HepG2 (cell line): ENCODE data around the gene HBM. TPM values are rescaled to one million over a fixed set of nuclear protein-coding genes. Genes with fewer than 3 reads are reported as not detected.

Experiments used
- AGO1 ChIP-seq: fragments of 200-400 bp; formaldehyde crosslinking; IDR thresholded peaks from 2 replicates; pipeline ENCODE4 v1.6.1; 2017; ENCODE audit warnings: mild to moderate bottlenecking, low read depth, low read length, moderate library complexity; ENCODE audit not compliant: poor library complexity, severe bottlenecking
- ATF5 ChIP-seq: sonication (generic); formaldehyde crosslinking; IDR thresholded peaks from 2 replicates; pipeline ENCODE4 v1.4.0; 2020; ENCODE audit warnings: mild to moderate bottlenecking, low read depth, missing genetic modification reagents
- HNRNPL ChIP-seq: fragments of 200-400 bp; formaldehyde crosslinking; IDR thresholded peaks from 2 replicates; pipeline ENCODE4 v1.6.1; 2017; ENCODE audit warnings: mild to moderate bottlenecking, low read depth, low read length
- HOXA7 ChIP-seq: sonication (generic); formaldehyde crosslinking; IDR thresholded peaks from 2 replicates; pipeline ENCODE4 v1.8.1; 2022; ENCODE audit warnings: mild to moderate bottlenecking, missing genetic modification reagents, moderate library complexity
- KMT2A ChIP-seq: sonication (generic); formaldehyde crosslinking; IDR thresholded peaks from 2 replicates; pipeline ENCODE4 v1.4.0; 2020; ENCODE audit warnings: missing genetic modification reagents
- PAXIP1 ChIP-seq: sonication (generic); formaldehyde crosslinking; conservative IDR thresholded peaks from 2 replicates; pipeline ENCODE4 v1.4.0; 2020; ENCODE audit warnings: mild to moderate bottlenecking, missing genetic modification reagents, moderate library complexity
- RBM22 ChIP-seq: fragments of 200-400 bp; formaldehyde crosslinking; optimal IDR thresholded peaks from 2 replicates; pipeline ENCODE3; 2017; ENCODE audit warnings: mild to moderate bottlenecking, low read length, moderate library complexity
- RFX3 ChIP-seq: IDR thresholded peaks from 2 replicates; pipeline ENCODE4 v1.6.1; 2016; ENCODE audit warnings: missing biosample characterization, missing genetic modification reagents
- RNF219 ChIP-seq: sonication (generic); formaldehyde crosslinking; IDR thresholded peaks from 2 replicates; pipeline ENCODE4 v1.5.0; 2020; ENCODE audit warnings: mild to moderate bottlenecking, missing genetic modification reagents
- SNRNP70 ChIP-seq: fragments of 200-400 bp; formaldehyde crosslinking; IDR thresholded peaks from 2 replicates; pipeline ENCODE4 v1.6.1; 2017; ENCODE audit warnings: mild to moderate bottlenecking, low read depth, low read length, moderate library complexity
- TBX3 ChIP-seq: fragments of 450-650 bp; IDR thresholded peaks from 2 replicates; pipeline ENCODE4 v1.6.1; 2017; ENCODE audit warnings: antibody characterized with exemption, mild to moderate bottlenecking, inconsistent platforms, borderline replicate concordance
- TERF1 ChIP-seq: sonication (generic); formaldehyde crosslinking; IDR thresholded peaks from 2 replicates; pipeline ENCODE4 v1.8.0; 2022; ENCODE audit warnings: mild to moderate bottlenecking, missing genetic modification reagents, moderate library complexity
- ZBTB38 ChIP-seq: sonication (generic); formaldehyde crosslinking; IDR thresholded peaks from 2 replicates; pipeline ENCODE4 v1.5.1; 2020; ENCODE audit warnings: mild to moderate bottlenecking, missing genetic modification reagents
- ZFAT ChIP-seq: sonication (generic); formaldehyde crosslinking; conservative IDR thresholded peaks from 2 replicates; pipeline ENCODE4 v1.8.1; 2023; ENCODE audit warnings: missing genetic modification reagents, inconsistent platforms
- ZNF138 ChIP-seq: sonication (generic); formaldehyde crosslinking; IDR thresholded peaks from 2 replicates; pipeline ENCODE4 v1.5.0; 2020; ENCODE audit warnings: mild to moderate bottlenecking, low read depth, missing genetic modification reagents
- ZNF296 ChIP-seq: sonication (generic); formaldehyde crosslinking; conservative IDR thresholded peaks from 2 replicates; pipeline ENCODE4 v1.5.0; 2020; ENCODE audit warnings: mild to moderate bottlenecking, missing genetic modification reagents
- ZNF432 ChIP-seq: sonication (generic); formaldehyde crosslinking; IDR thresholded peaks from 2 replicates; pipeline ENCODE4 v1.5.0; 2020; ENCODE audit warnings: missing genetic modification reagents, mild to moderate bottlenecking, borderline replicate concordance
- ZNF556 ChIP-seq: sonication (generic); formaldehyde crosslinking; IDR thresholded peaks from 2 replicates; pipeline ENCODE4 v1.4.0; 2020; ENCODE audit warnings: mild to moderate bottlenecking, missing genetic modification reagents, borderline replicate concordance
- ZNF589 ChIP-seq: sonication (generic); formaldehyde crosslinking; conservative IDR thresholded peaks from 2 replicates; pipeline ENCODE4 v1.8.0; 2022; ENCODE audit warnings: mild to moderate bottlenecking, moderate library complexity, missing genetic modification reagents
- ZNF713 ChIP-seq: sonication (generic); formaldehyde crosslinking; IDR thresholded peaks from 2 replicates; pipeline ENCODE4 v1.4.0; 2020; ENCODE audit warnings: mild to moderate bottlenecking, missing genetic modification reagents
- ZSCAN31 ChIP-seq: sonication (generic); formaldehyde crosslinking; IDR thresholded peaks from 2 replicates; pipeline ENCODE4 v1.5.0; 2020; ENCODE audit warnings: low read depth, mild to moderate bottlenecking, missing genetic modification reagents
- polyA plus RNA-seq, 8 experiments: library from polyadenylated mRNA; depleted of rRNA in 3 of 8; stranded (reverse) in 7 of 8; unstranded in 1 of 8; fragments of >200 nt; fragmentation: Illumina TruSeq in 4 of 8; extraction: Trizol in 4 of 8; gene quantifications; 2 replicates each; pipeline versions ENCODE4 v1.2.1 to v1.2.3, GENCODE V29; 2011 to 2016; ENCODE audit warnings: low read depth in 4 of 8, missing spikeins in 1 of 8, mixed read lengths in 1 of 8; ENCODE audit not compliant: insufficient read depth in 1 of 8
- total RNA-seq, 5 experiments: library from RNA; depleted of rRNA; stranded (reverse); fragments of >200 nt; fragmentation: Illumina TruSeq; extraction: Trizol; gene quantifications; 2 replicates each; pipeline ENCODE4 v1.2.3, GENCODE V29; 2016; ENCODE audit warnings: low read depth in 1 of 5

The HBM gene
- total and polyA plus RNA-seq, 2 of the 13 experiments (the other 11 are each of a cell fraction or from before 2014, with no cell fraction given), result not detected

GRCh38 chr16:180681-181564 is 15.1 kb downstream of the HBM start (continued):
- TF ChIP-seq PAXIP1 (CRISPR knock-in tag) (peak; percentile 61), ZBTB38 (peak; percentile 97), ZNF713 (CRISPR knock-in tag) (peak; percentile 91), RBM22 (no peak), ZNF138 (CRISPR knock-in tag) (peak; percentile 98), ATF5 (CRISPR knock-in tag) (peak; percentile 96; the same call in 1 of the 2 replicates), SNRNP70 (no peak), TBX3 (no peak; the same call in 1 of the 2 replicates), AGO1 (peak; percentile 97), ZNF432 (CRISPR knock-in tag) (peak; percentile 68; the same call in 1 of the 2 replicates), RFX3 (CRISPR knock-in tag) (no peak), ZNF589 (CRISPR knock-in tag) (peak; percentile 98), TERF1 (CRISPR knock-in tag) (peak; percentile 98), HNRNPL (no peak), ZNF556 (peak; percentile 51; the same call in 1 of the 2 replicates), ZNF296 (CRISPR knock-in tag) (no peak; the same call in 1 of the 2 replicates), KMT2A (CRISPR knock-in tag) (peak; percentile 68; the same call in 1 of the 2 replicates), HOXA7 (CRISPR knock-in tag) (no peak), ZSCAN31 (CRISPR knock-in tag) (peak; percentile 99), ZFAT (CRISPR knock-in tag) (peak; percentile 91), RNF219 (CRISPR knock-in tag) (peak; percentile 54; the same call in 1 of the 2 replicates)
